ENCODE data around the gene EEIG2.
A peak's percentile ranks its signal among the peaks of the same experiment; 100 is the strongest.
"Not testable (repeated sequence)": the region's sequence is repeated elsewhere in the genome, so short reads cannot be mapped to it uniquely, and the experiment has no call there.

The EEIG2 gene

GRCh38 chr1:108559215-108560186 lies at the start of gene EEIG2:
EEIG2 (plus strand) TSS chr1:108560100; CDS start chr1:108560429, 329 bp downstream.
- DNase-seq (ENCODE audit: low spot score): peak; percentile 91

- DNase-seq (ENCODE audit: low spot score): no peak
Measured at GRCh38 chr1:108511764-108512163, 48.1 kb upstream of the EEIG2 start.

GRCh38 chr1:108512239-108513043 lies 47.5 kb upstream of the EEIG2 start:
- DNase-seq (ENCODE audit: low spot score): peak; percentile 34

- no peak for DNase-seq (ENCODE audit: low spot score)
Measured at GRCh38 chr1:108513044-108513415, 46.9 kb upstream of the EEIG2 start.

GRCh38 chr1:108513914-108514313 lies 46.0 kb upstream of the EEIG2 start:
- not testable (repeated sequence) for DNase-seq (ENCODE audit: low spot score)

GRCh38 chr1:108517301-108517897 lies 42.5 kb upstream of the EEIG2 start:
- not testable (repeated sequence) for DNase-seq (ENCODE audit: low spot score)

- no peak for DNase-seq (ENCODE audit: low spot score)
Measured at GRCh38 chr1:108521990-108522393, 37.9 kb upstream of the EEIG2 start.

- DNase-seq (ENCODE audit: low spot score): no peak
Measured at GRCh38 chr1:108523829-108524228, 36.1 kb upstream of the EEIG2 start.

GRCh38 chr1:108524676-108525075 lies 35.2 kb upstream of the EEIG2 start:
- DNase-seq (ENCODE audit: low spot score): no peak

GRCh38 chr1:108527135-108527534 lies 32.8 kb upstream of the EEIG2 start:
- DNase-seq (ENCODE audit: low spot score): no peak

- no peak for DNase-seq (ENCODE audit: low spot score)
Measured at GRCh38 chr1:108527837-108528236, 32.1 kb upstream of the EEIG2 start.

- no peak for DNase-seq (ENCODE audit: low spot score)
Measured at GRCh38 chr1:108531444-108531843, 28.5 kb upstream of the EEIG2 start.

GRCh38 chr1:108532730-108533129 lies 27.2 kb upstream of the EEIG2 start:
- no peak for DNase-seq (ENCODE audit: low spot score)

GRCh38 chr1:108533351-108534083 lies 26.4 kb upstream of the EEIG2 start:
- DNase-seq (ENCODE audit: low spot score): no peak

- no peak for DNase-seq (ENCODE audit: low spot score)
Measured at GRCh38 chr1:108534759-108535158, 25.1 kb upstream of the EEIG2 start.

GRCh38 chr1:108535315-108535897 lies 24.5 kb upstream of the EEIG2 start:
- DNase-seq (ENCODE audit: low spot score): not testable (repeated sequence)

GRCh38 chr1:108536021-108536420 lies 23.9 kb upstream of the EEIG2 start:
- DNase-seq (ENCODE audit: low spot score): not testable (repeated sequence)

GRCh38 chr1:108536791-108537190 lies 23.1 kb upstream of the EEIG2 start:
- DNase-seq (ENCODE audit: low spot score): not testable (repeated sequence)

- no peak for DNase-seq (ENCODE audit: low spot score)
Measured at GRCh38 chr1:108537976-108538375, 21.9 kb upstream of the EEIG2 start.

GRCh38 chr1:108540977-108541376 lies 18.9 kb upstream of the EEIG2 start:
- no peak for DNase-seq (ENCODE audit: low spot score)

GRCh38 chr1:108541861-108542260 lies 18.0 kb upstream of the EEIG2 start:
- DNase-seq (ENCODE audit: low spot score): no peak
